ENCODE results near the gene ALKBH6.

ALKBH6 gene

DNA sequence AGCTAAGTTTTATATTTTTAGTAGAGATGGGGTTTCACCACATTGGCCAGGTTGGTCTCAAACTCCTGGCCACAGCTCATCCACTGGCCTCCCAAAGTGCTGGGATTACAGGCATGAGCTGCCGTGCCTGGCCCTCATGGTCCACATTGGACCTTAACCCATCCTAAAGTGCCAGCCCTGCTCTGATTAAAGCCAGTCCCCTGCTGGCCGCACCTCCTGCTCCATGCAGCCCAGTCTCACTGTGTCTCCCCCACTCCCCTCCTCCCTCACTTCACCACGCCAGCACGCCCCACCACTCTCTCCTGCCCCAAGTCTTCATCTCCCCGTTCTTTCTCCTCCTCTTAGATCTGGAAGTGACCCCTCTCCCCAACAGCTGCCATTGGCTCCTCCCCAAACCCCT lies 35.7 kb downstream of the ALKBH6 start:
- no peak for DNase-seq (ENCODE audit: low read depth, low spot score)
- H3K27ac ChIP-seq (ENCODE audit: low read length): no peak overlapping the region
- H3K36me3 ChIP-seq (ENCODE audit: control insufficient read depth, insufficient read depth, low read length): no peaks in the 10 kb centered on the region
- no peaks in the 10 kb centered on the region for H3K9me3 ChIP-seq (ENCODE audit: control insufficient read depth, insufficient read depth, low read length)
- no peaks in the 10 kb centered on the region for H3K27me3 ChIP-seq (ENCODE audit: control insufficient read depth, insufficient read depth, low read length)
- H3K4me1 ChIP-seq (ENCODE audit: control insufficient read depth, insufficient read depth, low read length): peaks cover 2% of the 10 kb centered on the region; the same call in 1 of the 2 replicates
- no CpG with 5 or more reads among the region's 5 CpGs for WGBS (ENCODE audit: insufficient coverage, insufficient read length)
- no peak overlapping the region for H3K4me3 ChIP-seq (ENCODE audit: low read length)

DNA sequence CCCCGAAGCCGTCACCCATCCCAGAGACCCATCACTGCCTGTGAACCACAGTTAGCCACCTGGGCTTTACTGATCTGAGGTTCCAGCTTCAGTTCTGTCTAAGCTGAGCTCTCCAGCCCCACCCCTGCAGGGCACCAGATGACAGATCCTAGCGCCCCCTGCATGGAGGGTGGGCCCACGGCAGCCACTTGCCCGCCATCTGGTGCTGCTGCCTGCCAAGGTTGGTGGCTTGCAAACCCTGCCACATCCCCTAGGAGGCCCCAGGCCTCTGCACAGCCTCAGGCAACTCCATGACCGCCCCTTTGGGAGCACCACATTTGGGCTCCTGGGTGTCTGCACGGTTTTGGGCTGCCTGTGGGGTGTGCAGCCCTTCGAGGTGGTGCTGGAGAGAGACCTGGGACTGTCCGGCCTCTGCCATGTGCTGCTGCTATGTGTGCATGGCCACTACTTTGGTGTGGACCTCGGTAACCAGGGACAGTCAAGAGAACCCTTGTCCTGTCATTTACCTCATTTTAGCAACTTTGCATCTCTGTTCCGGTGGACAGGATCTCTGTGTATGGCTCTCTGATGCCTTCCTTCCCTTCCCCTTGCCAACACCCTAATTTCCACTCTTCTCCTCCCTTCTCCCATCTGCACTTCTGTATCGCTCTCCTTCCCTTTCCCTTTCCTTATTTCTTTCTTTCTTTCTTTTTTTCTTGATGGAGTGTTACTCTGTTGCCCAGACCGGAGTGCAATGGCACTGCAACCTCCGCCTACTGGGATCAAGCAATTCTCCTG lies 36.4 kb downstream of the ALKBH6 start:
- Histone ChIP-seq H3K36me3 (ENCODE audit: control insufficient read depth, insufficient read depth, low read length) (no peaks in the 10 kb centered on the region), H3K9me3 (ENCODE audit: control insufficient read depth, insufficient read depth, low read length) (no peaks in the 10 kb centered on the region), H3K27ac (ENCODE audit: low read length) (no peak overlapping the region), H3K27me3 (ENCODE audit: control insufficient read depth, insufficient read depth, low read length) (no peaks in the 10 kb centered on the region), H3K4me1 (ENCODE audit: control insufficient read depth, insufficient read depth, low read length) (peaks cover 2% of the 10 kb centered on the region; the same call in 1 of the 2 replicates), H3K4me3 (ENCODE audit: low read length) (no peak overlapping the region)
- 100% methylated on average over 1 of the region's 14 CpGs for WGBS (ENCODE audit: insufficient coverage, insufficient read length)
- peak; percentile 63 for DNase-seq (ENCODE audit: low read depth, low spot score)

DNA sequence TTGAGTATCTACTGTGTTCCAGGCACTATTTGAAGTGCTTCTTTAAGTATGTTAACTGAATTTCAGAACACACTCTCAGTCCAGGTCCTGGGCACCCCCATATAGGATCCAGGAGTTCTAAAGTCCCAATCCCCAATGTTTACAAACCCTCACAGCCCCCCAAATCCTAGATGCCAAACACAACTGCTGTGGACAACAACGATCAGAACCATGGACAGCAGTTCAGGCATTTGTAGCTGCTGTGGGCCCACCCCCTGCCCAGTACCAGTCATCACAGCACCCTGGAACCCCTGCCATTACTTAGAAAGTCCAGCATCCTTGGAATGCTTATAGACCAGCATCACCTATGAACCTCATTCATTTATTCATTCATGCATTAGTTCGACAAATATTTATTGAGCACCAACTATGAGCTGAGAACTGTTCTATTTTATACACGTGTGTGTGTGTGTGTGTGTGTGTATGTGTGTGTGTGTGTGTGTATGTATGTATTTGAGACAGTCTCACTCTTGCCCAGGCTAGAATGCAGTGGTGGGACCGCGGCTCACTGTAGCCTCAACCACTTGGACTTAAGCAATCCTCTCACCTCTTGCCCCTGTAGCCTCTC lies 38.3 kb downstream of the ALKBH6 start:
- no CpG with 5 or more reads among the region's 5 CpGs for WGBS (ENCODE audit: insufficient coverage, insufficient read length)
- H3K27me3 ChIP-seq (ENCODE audit: control insufficient read depth, insufficient read depth, low read length): no peaks in the 10 kb centered on the region
- no peak for DNase-seq (ENCODE audit: low read depth, low spot score)
- no peak overlapping the region for H3K27ac ChIP-seq (ENCODE audit: low read length)
- H3K9me3 ChIP-seq (ENCODE audit: control insufficient read depth, insufficient read depth, low read length): no peaks in the 10 kb centered on the region
- H3K36me3 ChIP-seq (ENCODE audit: control insufficient read depth, insufficient read depth, low read length): no peaks in the 10 kb centered on the region
- peaks cover 2% of the 10 kb centered on the region; the same call in 1 of the 2 replicates for H3K4me1 ChIP-seq (ENCODE audit: control insufficient read depth, insufficient read depth, low read length)
- H3K4me3 ChIP-seq (ENCODE audit: low read length): no peak overlapping the region

DNA sequence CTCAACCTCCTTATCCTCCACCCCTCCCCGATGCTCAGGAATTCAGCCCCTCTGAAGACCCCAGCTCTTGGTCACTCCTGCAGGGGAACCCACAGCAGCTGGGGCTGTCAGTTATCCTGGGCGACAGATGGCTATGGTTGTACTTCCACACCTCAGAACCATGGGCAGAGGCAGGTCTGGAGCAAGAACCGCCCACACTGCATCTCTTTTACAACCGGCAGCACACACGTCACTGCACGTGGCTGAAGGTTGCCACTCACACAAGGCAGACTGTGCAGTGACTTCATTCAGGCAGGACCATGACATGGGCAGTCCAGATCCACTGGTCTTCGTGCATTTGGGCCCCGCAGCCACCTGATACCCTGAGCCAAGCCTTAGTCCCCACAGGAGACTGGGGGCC lies 40.5 kb downstream of the ALKBH6 start:
- DNase-seq (ENCODE audit: low read depth, low spot score): no peak
- Histone ChIP-seq H3K4me1 (ENCODE audit: control insufficient read depth, insufficient read depth, low read length) (0 out of 2 replicates have a peak, but pooled peaks cover 2% of the 10 kb centered on the region), H3K4me3 (ENCODE audit: low read length) (no peak overlapping the region), H3K27me3 (ENCODE audit: control insufficient read depth, insufficient read depth, low read length) (no peaks in the 10 kb centered on the region), H3K9me3 (ENCODE audit: control insufficient read depth, insufficient read depth, low read length) (no peaks in the 10 kb centered on the region), H3K36me3 (ENCODE audit: control insufficient read depth, insufficient read depth, low read length) (no peaks in the 10 kb centered on the region), H3K27ac (ENCODE audit: low read length) (no peak overlapping the region)
- WGBS (ENCODE audit: insufficient coverage, insufficient read length): no CpG with 5 or more reads among the region's 8 CpGs

DNA sequence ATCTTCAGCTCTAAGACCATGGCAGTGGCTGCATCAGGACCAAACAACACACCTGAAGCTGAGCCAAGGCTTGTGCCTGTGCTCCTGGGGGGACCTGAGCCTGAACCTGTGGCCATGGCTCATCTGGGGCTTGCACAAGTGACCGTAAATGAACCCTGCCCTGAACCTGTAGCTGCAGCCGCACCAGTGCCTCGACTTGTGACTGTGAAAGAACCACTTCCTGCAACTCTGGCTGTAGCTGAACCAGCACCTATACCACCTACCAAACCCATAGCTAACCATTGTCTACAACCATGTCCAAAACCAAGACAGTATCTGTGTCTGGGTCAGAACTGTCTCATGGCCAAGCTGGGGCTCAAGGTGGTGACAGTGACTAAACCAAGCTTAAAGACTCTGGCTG lies 47.2 kb downstream of the ALKBH6 start:
- H3K27me3 ChIP-seq (ENCODE audit: control insufficient read depth, insufficient read depth, low read length): no peaks in the 10 kb centered on the region
- WGBS (ENCODE audit: insufficient coverage, insufficient read length): no CpG with 5 or more reads among the region's 3 CpGs

DNA sequence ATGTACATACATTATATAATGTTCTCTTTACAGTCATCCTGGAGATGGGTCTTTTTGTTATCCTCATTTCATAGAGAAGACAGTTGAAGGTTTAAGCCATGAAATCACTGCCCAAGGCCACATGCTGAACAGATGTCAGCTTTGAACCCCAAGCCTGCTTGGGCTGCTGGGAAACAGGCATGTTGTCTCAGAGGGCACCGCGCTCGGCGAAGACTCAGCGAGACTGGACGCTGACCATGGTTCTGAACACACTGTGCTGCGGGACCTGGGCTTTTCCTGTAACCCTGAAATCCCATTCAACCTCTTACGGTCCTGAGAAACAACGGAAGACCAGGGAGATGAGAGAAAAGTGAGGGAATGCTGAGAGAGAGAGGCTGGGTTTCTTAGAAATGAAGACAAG lies 50.5 kb downstream of the ALKBH6 start:
- DNase-seq (ENCODE audit: low read depth, low spot score): peak; percentile 52
- WGBS (ENCODE audit: insufficient coverage, insufficient read length): no CpG with 5 or more reads among the region's 9 CpGs

More for the DNA sequence above, 47.2 kb downstream of the ALKBH6 start:
- Histone ChIP-seq H3K36me3 (ENCODE audit: control insufficient read depth, insufficient read depth, low read length) (no peaks in the 10 kb centered on the region), H3K9me3 (ENCODE audit: control insufficient read depth, insufficient read depth, low read length) (no peaks in the 10 kb centered on the region), H3K4me1 (ENCODE audit: control insufficient read depth, insufficient read depth, low read length) (no peaks in the 10 kb centered on the region), H3K4me3 (ENCODE audit: low read length) (no peak overlapping the region), H3K27ac (ENCODE audit: low read length) (no peak overlapping the region)
- DNase-seq (ENCODE audit: low read depth, low spot score): no peak

DNA sequence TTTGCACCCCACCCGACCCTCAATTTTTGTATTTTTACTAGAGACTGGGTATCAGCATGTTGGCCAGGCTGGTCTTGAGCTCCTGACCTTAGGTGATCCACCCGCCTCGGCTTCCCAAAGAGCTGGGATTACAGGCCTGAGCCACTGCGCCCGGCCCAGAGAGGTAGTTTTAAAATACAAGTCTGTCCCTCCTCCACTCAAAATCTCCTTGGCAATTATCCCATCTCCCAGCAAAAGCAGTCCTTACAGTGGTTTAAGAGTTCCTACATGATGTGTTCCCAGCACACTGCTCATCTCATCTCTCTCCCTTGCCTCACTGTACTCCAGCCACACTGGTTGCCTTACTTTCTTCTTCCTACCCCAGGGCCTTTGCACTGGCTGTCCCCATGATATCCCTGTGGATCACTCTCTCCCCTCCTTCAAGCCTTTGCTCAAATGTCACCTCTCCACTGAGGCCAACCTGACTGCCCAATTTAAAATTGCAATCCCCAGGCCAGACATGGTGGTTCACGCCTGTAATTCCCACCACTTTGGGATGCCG lies 53.5 kb downstream of the ALKBH6 start:
- no peaks in the 10 kb centered on the region for H3K36me3 ChIP-seq (ENCODE audit: control insufficient read depth, insufficient read depth, low read length)
- H3K4me3 ChIP-seq (ENCODE audit: low read length): no peak overlapping the region
- DNase-seq (ENCODE audit: low read depth, low spot score): no peak
- no peak overlapping the region for H3K27ac ChIP-seq (ENCODE audit: low read length)
- H3K4me1 ChIP-seq (ENCODE audit: control insufficient read depth, insufficient read depth, low read length): peaks cover 4% of the 10 kb centered on the region; the same call in 1 of the 2 replicates
- H3K9me3 ChIP-seq (ENCODE audit: control insufficient read depth, insufficient read depth, low read length): no peaks in the 10 kb centered on the region
- peaks cover 18% of the 10 kb centered on the region; the same call in 1 of the 2 replicates for H3K27me3 ChIP-seq (ENCODE audit: control insufficient read depth, insufficient read depth, low read length)
- no CpG with 5 or more reads among the region's 7 CpGs for whole genome bisulfite sequencing (ENCODE audit: insufficient coverage, insufficient read length)

More for the DNA sequence above, 50.5 kb downstream of the ALKBH6 start:
- Histone ChIP-seq H3K27me3 (ENCODE audit: control insufficient read depth, insufficient read depth, low read length) (peaks cover 12% of the 10 kb centered on the region; the same call in 1 of the 2 replicates), H3K4me3 (ENCODE audit: low read length) (no peak overlapping the region), H3K27ac (ENCODE audit: low read length) (no peak overlapping the region), H3K36me3 (ENCODE audit: control insufficient read depth, insufficient read depth, low read length) (no peaks in the 10 kb centered on the region), H3K9me3 (ENCODE audit: control insufficient read depth, insufficient read depth, low read length) (no peaks in the 10 kb centered on the region), H3K4me1 (ENCODE audit: control insufficient read depth, insufficient read depth, low read length) (peaks cover 4% of the 10 kb centered on the region; the same call in 1 of the 2 replicates)

DNA sequence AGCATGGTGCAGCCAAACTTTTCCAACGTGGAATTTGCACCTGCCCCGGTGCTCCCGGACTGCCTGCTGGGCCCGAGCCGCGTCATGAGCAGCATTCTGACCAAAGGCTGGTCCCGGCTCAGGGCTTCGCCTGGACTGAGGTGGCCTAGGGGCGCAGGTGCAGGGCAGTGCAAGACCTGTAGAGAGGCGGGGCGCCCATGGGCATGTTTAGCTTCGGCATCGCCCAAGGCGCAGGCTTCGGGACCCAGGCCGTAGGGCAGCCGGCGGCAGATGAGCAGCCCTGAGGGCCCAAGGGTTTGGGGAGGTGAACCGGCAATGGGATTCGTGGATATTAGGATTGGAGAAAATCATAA lies 54.1 kb downstream of the ALKBH6 start:
- no peaks in the 10 kb centered on the region for H3K9me3 ChIP-seq (ENCODE audit: control insufficient read depth, insufficient read depth, low read length)
- H3K27ac ChIP-seq (ENCODE audit: low read length): no peak overlapping the region
- no peaks in the 10 kb centered on the region for H3K36me3 ChIP-seq (ENCODE audit: control insufficient read depth, insufficient read depth, low read length)
- DNase-seq (ENCODE audit: low read depth, low spot score): no peak
- no CpG with 5 or more reads among the region's 20 CpGs for WGBS (ENCODE audit: insufficient coverage, insufficient read length)
- peaks cover 18% of the 10 kb centered on the region; the same call in 1 of the 2 replicates for H3K27me3 ChIP-seq (ENCODE audit: control insufficient read depth, insufficient read depth, low read length)
- H3K4me3 ChIP-seq (ENCODE audit: low read length): no peak overlapping the region
- peaks cover 4% of the 10 kb centered on the region; the same call in 1 of the 2 replicates for H3K4me1 ChIP-seq (ENCODE audit: control insufficient read depth, insufficient read depth, low read length)

Data from iPS DF 6.9 (cell line).